ENCODE results near the gene GPR34. TPM values are rescaled to one million over a fixed set of nuclear protein-coding genes. Genes with fewer than 3 reads are reported as not detected.
A peak's percentile ranks its signal among the peaks of the same experiment; 100 is the strongest.
"Not testable (repeated sequence)": the region's sequence is repeated elsewhere in the genome, so short reads cannot be mapped to it uniquely, and the experiment has no call there.

GPR34 gene
- total RNA-seq, 2 experiments from 2014 or later, result 0.24 to 0.36 TPM

DNA sequence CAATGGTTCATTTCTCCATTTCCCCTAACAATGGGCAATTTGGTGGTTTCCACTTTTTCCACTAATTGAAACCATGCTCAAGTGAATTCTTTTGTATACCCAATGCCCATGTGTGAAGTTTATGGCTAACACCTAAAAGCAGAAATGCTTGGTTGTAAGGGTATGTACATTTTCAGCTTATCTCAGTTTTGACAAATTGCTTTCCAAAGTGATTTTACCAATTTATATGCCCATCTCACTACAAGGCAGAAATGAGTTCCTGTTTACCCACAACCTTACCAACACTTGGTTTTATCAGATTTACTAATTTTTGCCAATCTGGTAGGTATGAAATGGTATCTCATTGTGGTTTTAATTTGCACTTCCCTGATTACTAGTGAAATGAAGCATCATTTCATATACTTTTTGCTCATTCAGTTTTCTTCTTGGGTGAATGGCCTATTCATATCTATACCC, 14.8 kb downstream of the GPR34 start:
- Mint-ChIP-seq H3K27me3 (no peaks in the 10 kb centered on the region), H3K27ac (no peak overlapping the region), H3K36me3 (no peaks in the 10 kb centered on the region), H3K4me1 (ENCODE audit: low read depth) (peaks cover 40% of the 10 kb centered on the region), H3K9me3 (no peaks in the 10 kb centered on the region), H3K4me3 (no peak overlapping the region)
- DNase-seq, result no peak
- ChIA-PET POLR2A (no interaction called here), CTCF (no interaction called here)
- intact Hi-C loops (cut with micrococcal nuclease), result loop anchor here (2.0 to 5.0 kb wide), 2 partner anchors 19 to 36 kb away; no protein-coding TSS in a partner anchor

DNA sequence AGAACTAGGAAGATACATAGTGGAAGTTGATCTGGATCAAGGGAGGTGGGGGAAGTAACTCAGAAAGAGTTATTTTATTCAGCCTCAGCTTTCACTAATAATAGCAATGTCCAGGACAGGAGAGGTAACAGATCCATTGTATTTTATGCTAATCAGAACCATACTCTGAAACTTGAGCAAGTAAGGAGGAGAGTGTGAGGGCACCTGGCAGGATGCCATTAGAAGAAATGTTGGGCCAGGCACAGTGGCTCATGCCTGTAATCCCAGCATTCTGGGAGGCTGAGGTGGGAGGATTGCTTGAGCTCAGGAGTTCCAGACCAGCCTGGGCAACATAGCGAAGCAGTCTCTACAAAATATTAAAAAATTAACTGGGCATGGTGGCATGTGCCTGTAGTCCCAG, 16.3 kb downstream of the GPR34 start:
- Mint-ChIP-seq H3K9me3 (no peaks in the 10 kb centered on the region), H3K27ac (no peak overlapping the region), H3K4me3 (no peak overlapping the region), H3K4me1 (ENCODE audit: low read depth) (peaks cover 45% of the 10 kb centered on the region), H3K27me3 (no peaks in the 10 kb centered on the region), H3K36me3 (no peaks in the 10 kb centered on the region)
- ChIA-PET POLR2A (no interaction called here), CTCF (no interaction called here)
- DNase-seq, result no peak
- intact Hi-C loops (cut with micrococcal nuclease), result no loop called here

DNA sequence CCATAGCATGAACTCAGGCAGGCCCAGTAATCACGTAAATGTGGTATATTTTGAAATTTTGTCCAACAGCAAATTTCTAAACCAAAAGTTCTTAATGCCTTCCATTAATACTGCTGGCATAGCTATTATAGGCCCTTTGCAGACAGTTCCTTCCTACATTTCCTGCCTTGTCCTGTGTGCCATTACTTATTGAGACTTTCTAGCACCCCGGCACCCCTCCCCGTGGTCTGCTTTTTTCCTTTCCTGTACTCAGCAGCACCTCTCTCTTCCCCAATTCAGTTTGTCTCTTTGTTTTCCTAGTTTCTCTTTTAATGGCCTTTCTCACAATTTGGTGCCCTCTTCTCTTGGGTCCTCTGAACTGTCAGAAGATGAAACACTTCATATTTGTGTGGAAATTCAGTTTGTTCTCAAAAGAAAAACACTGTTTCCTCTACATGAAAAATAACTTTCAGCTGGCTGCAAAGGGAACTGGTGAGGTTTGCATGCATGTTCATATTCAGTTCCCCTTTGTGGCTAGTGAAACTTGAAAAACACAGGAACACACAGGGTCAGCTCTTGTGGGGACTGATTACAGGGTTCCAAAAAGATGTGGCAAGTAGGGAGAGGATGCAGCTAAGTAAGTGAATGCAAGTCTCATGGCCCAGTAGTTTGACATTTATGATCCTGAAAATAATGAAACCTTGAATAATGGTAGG, 17.1 kb downstream of the GPR34 start:
- DNase-seq, result no peak
- H3K4me3 Mint-ChIP-seq, result no peak overlapping the region
- no peaks in the 10 kb centered on the region for H3K9me3 Mint-ChIP-seq
- no peaks in the 10 kb centered on the region for H3K36me3 Mint-ChIP-seq
- intact Hi-C loops (cut with micrococcal nuclease), result no loop called here
- CTCF ChIA-PET, result interaction anchor here (0.7 kb wide), 1 partner anchor 59 kb away, joined by 3 read pairs; no protein-coding TSS in a partner anchor
- POLR2A ChIA-PET, result no interaction called here
- no peak overlapping the region for H3K27ac Mint-ChIP-seq
- no peaks in the 10 kb centered on the region for H3K27me3 Mint-ChIP-seq
- peaks cover 49% of the 10 kb centered on the region for H3K4me1 Mint-ChIP-seq (ENCODE audit: low read depth)

DNA sequence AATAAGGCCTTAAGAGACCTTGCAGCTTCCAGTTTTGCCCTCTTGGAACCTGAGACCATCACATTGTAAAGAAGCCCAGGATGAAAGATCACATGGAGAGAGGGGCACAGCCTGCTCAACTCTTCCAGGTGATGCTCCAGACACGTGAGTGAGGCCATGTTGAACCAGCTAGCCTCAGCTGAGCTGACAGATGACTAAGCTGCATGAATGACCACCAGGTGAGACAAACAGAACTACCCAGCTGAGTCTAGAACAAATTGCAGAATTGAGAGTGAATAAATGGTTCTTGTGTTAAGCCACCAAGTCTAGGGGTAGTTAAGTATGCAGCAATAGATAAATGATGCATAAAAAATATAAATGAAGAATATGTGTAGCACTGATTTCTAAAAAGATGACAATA, 18.4 kb downstream of the GPR34 start:
- Mint-ChIP-seq H3K36me3 (no peaks in the 10 kb centered on the region), H3K4me3 (no peak overlapping the region), H3K4me1 (ENCODE audit: low read depth) (peaks cover 57% of the 10 kb centered on the region), H3K27ac (no peak overlapping the region), H3K27me3 (no peaks in the 10 kb centered on the region), H3K9me3 (no peaks in the 10 kb centered on the region)
- DNase-seq, result no peak
- ChIA-PET CTCF (interaction anchor here (1.6 kb wide), 1 partner anchor 53 kb away, joined by 3 read pairs; no protein-coding TSS in a partner anchor), POLR2A (no interaction called here)
- intact Hi-C loops (cut with micrococcal nuclease), result no loop called here

DNA sequence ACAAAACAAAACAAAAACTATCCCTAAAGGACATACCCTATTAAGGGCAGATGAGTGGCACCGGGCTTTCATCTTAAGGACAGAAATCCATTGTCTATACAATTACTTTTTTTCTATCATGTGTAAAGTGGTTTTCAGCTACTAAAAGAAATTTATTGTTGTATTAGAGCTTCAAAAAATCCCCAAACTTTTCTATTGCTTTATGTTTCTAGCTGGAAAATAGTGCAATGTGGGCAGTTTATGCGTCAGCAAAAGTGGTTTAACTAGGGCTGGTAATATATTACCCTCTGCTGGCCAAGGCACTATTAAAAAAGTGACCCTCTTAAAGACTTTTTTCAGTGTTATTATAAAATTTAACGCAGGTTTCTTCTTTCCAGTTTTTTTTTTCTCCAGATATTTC, 19.7 kb downstream of the GPR34 start:
- no peak overlapping the region for H3K27ac Mint-ChIP-seq
- H3K36me3 Mint-ChIP-seq, result no peaks in the 10 kb centered on the region
- no peaks in the 10 kb centered on the region for H3K27me3 Mint-ChIP-seq
- no peaks in the 10 kb centered on the region for H3K9me3 Mint-ChIP-seq
- intact Hi-C loops (cut with micrococcal nuclease), result no loop called here
- no peak for DNase-seq
- peaks cover 49% of the 10 kb centered on the region for H3K4me1 Mint-ChIP-seq (ENCODE audit: low read depth)
- ChIA-PET CTCF (interaction anchor here (0.7 to 1.6 kb wide), 3 partner anchors 10 to 51 kb away, joined by 3 read pairs; no protein-coding TSS in a partner anchor), POLR2A (no interaction called here)
- H3K4me3 Mint-ChIP-seq, result no peak overlapping the region

DNA sequence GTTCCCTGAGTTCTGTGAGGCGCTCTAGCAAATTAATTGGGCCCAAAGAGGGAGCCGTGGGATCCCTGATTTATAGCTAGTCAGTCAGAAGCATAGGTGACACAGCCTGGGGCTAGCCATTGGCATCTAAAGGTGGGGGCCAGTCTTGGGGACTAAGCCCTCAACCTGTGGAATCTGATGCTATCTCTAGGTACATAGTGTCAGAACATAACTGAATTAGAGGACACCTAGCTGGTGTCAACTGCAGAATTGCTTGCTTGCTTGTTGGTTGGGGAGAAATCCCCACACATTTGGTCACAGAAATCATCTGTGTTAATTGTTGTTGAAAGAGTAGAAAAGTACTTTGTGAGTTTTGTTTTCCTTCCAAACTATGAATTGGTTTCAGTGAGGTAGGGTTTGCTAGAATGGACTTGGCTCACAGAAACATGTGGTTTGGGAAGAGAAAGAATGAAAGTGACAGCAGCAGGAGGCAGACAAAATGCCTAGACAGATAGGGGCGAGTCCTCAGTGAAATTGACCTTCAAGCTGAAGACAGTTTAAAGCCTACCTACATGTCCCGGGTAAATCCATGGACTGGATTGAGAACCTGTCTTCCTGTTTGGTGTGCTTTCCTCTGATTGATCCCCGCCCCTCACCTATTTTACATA, 22.4 kb downstream of the GPR34 start:
- Mint-ChIP-seq H3K27ac (no peak overlapping the region), H3K4me1 (ENCODE audit: low read depth) (peaks cover 34% of the 10 kb centered on the region), H3K27me3 (no peaks in the 10 kb centered on the region), H3K36me3 (peaks cover 4% of the 10 kb centered on the region), H3K4me3 (no peak overlapping the region), H3K9me3 (no peaks in the 10 kb centered on the region)
- ChIA-PET POLR2A (interaction anchor here (0.6 kb wide), 1 partner anchor 377 kb away, joined by 3 read pairs; the partner anchor contains the start of gene DDX3X), CTCF (no interaction called here)
- peak; percentile 14 for DNase-seq
- intact Hi-C loops (cut with micrococcal nuclease), result loop anchor here (1.0 kb wide), 1 partner anchor 23 kb away; no protein-coding TSS in a partner anchor

DNA sequence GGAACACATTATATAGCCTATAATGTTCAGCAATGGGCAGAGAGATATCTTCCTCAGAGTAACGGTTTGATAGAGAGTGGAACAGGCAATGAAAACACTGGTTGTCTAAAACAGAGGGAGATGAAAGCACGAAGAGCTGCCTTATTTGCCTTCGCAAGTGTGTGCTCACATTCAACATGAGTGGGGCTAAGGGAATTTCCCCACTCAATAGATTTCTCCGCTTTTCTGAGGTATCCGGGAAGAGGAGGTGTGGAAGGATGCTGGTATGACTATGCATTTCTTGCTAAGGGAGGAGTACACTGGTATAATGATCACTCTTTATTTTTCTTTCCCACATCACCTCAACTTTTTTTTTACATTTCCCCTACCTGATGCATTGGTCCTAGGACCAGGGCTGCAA, 27.4 kb downstream of the GPR34 start:
- ChIA-PET CTCF (no interaction called here), POLR2A (interaction anchor here (1.0 kb wide), 1 partner anchor 26 kb away, joined by 3 read pairs; no protein-coding TSS in a partner anchor)
- Mint-ChIP-seq H3K4me1 (ENCODE audit: low read depth) (peaks cover 34% of the 10 kb centered on the region), H3K27me3 (no peaks in the 10 kb centered on the region), H3K27ac (no peak overlapping the region), H3K36me3 (peaks cover 28% of the 10 kb centered on the region), H3K9me3 (peaks cover 28% of the 10 kb centered on the region), H3K4me3 (no peak overlapping the region)
- intact Hi-C loops (cut with micrococcal nuclease), result no loop called here
- peak; percentile 26 for DNase-seq

DNA sequence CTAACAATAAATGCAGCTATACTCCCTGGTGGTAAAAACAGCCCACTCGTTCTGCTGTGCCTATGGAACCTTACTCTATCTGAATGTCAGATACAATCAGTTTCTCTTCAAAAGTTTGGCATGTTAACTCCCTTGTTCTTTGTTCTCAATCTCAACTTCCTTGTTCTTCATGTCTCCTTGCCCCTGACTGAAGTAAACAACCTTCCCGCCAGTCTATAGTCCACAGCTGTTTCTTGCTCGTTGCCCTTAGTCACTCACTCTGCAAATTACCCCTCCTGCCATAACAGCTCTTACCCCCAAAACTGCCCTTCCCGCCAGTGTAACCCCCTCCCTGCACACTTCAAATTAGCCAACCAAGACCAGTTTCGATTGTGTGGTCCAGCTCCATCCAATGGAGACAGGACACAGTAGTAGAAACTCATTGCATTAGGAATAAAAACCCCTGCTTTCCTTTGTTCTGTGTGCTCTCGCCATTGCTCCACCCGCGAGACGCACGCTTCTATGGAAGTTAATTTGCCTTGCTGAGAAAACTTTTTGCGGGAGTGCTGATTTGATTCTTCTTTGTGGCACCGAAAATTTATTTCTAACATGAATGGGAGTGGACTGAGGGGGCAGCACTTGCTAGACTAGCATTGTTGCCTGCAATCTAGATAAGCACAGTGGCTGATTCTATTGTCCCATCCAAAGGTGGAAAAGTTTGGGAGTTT, 28.1 kb downstream of the GPR34 start:
- DNase-seq, result no peak
- no peaks in the 10 kb centered on the region for H3K27me3 Mint-ChIP-seq
- peaks cover 28% of the 10 kb centered on the region for H3K9me3 Mint-ChIP-seq
- peaks cover 36% of the 10 kb centered on the region for H3K4me1 Mint-ChIP-seq (ENCODE audit: low read depth)
- H3K27ac Mint-ChIP-seq, result peak overlapping the region; percentile 34
- ChIA-PET CTCF (no interaction called here), POLR2A (interaction anchor here (1.0 kb wide), 1 partner anchor 25 kb away, joined by 3 read pairs; no protein-coding TSS in a partner anchor)
- intact Hi-C loops (cut with micrococcal nuclease), result no loop called here
- no peak overlapping the region for H3K4me3 Mint-ChIP-seq
- H3K36me3 Mint-ChIP-seq, result peaks cover 28% of the 10 kb centered on the region

DNA sequence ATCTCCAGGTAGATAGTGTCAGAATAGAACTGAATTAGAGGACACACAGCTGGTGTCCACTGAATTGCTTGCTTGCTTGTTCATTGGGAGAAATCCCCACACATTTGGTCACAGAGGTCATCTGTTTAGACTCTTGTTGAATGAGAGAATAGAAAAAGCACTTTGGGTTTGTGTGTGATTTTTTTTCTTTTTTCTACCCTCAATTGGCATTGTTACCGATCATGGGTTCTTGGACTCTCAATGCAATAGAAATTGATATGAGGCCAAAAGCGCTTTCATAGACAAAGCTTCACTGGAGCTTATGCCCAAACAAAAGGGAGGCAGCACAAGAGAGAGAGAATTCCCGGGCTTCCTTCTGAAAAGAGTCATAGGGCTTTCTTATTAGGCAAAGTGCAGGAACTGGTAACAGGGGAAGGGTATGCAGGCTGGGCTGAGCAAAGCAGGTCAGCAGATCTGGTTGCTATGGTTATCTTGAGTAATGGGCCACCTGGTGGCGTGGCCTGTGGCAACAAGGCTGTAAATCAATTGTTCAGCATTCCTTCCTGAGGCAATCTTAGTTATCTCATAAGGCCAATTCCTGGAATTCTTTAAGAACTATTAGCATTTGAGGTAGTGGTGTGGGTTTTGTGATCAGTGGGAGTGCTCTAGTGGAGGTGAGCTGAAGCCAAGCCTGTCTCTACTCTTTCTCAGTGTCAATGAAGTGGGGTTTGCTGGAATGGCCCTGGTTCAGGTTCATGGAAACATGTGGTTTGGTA, 29.9 kb downstream of the GPR34 start:
- H3K36me3 Mint-ChIP-seq, result peaks cover 34% of the 10 kb centered on the region
- POLR2A ChIA-PET, result no interaction called here

DNA sequence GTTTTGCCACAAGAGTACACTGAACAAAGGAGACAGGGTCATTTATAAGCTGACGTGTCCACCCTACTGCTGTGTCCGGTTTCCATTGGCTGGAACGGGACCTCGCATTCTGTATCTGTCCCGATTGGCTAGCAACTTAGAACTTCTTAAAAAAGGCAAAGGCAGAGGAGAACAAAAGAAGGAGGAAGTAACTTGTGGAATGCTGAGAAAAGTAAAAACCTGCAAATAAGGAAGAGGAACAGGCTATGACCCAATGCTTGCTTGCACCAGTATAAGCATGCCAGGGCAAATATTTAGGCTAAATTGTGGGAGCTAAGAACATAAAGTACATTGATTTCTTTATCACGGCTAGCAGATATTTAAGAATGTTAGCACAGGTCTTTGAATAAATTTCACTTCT, 30.8 kb downstream of the GPR34 start:
- intact Hi-C loops (cut with micrococcal nuclease), result loop anchor here (1.0 to 5.0 kb wide), 3 partner anchors 15 to 52 kb away; partner anchors contain the start of gene GPR34
- CTCF ChIA-PET, result interaction anchor here (0.8 kb wide), 1 partner anchor 161 kb away, joined by 4 read pairs; no protein-coding TSS in a partner anchor

More for the DNA sequence above, 29.9 kb downstream of the GPR34 start:
- no peak for DNase-seq
- H3K27me3 Mint-ChIP-seq, result no peaks in the 10 kb centered on the region
- H3K27ac Mint-ChIP-seq, result no peak overlapping the region
- intact Hi-C loops (cut with micrococcal nuclease), result no loop called here
- H3K4me3 Mint-ChIP-seq, result no peak overlapping the region
- H3K4me1 Mint-ChIP-seq (ENCODE audit: low read depth), result peaks cover 54% of the 10 kb centered on the region
- H3K9me3 Mint-ChIP-seq, result peaks cover 28% of the 10 kb centered on the region
- CTCF ChIA-PET, result interaction anchor here (0.9 kb wide), 1 partner anchor 10 kb away, joined by 3 read pairs; no protein-coding TSS in a partner anchor

DNA sequence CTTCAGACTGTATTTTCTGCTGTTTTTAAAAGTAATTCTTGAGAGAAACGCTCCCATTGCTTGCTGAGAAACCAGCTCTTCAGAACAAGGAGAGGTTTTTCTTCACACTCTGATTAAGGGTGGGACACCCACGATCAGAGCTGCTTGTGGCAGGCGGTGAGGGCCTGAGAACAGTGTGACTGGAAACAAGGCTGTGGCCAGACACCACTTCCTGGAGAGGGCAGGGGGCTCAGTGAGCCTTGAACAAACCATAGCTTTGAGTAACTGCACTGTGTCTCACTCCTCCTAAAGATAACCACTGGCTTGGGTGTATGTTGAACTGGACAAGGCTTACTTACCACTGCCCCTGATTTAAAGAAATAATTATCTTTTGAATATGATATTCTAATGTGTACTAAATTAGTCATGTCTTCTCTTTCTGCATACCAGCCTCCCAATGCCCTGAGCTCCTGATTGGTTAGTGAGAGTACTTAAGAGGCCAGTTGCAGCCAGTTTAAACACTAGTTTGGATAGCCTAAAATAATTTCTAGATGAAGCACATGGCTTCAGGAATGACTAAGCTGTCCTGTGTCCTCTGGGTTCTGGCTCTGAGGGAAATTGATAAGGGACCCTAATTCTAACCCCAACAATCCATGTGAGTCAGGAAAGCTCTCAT, 31.5 kb downstream of the GPR34 start:
- H3K4me3 Mint-ChIP-seq, result no peak overlapping the region
- peaks cover 28% of the 10 kb centered on the region for H3K9me3 Mint-ChIP-seq
- ChIA-PET CTCF (interaction anchor here (0.8 kb wide), 1 partner anchor 161 kb away, joined by 4 read pairs; no protein-coding TSS in a partner anchor), POLR2A (interaction anchor here (0.6 kb wide), 1 partner anchor 56 kb away, joined by 3 read pairs; no protein-coding TSS in a partner anchor)
- H3K27me3 Mint-ChIP-seq, result no peaks in the 10 kb centered on the region
- H3K4me1 Mint-ChIP-seq (ENCODE audit: low read depth), result peaks cover 59% of the 10 kb centered on the region
- H3K27ac Mint-ChIP-seq, result peak overlapping the region; percentile 30
- intact Hi-C loops (cut with micrococcal nuclease), result loop anchor here (1.0 to 5.0 kb wide), 3 partner anchors 14 to 53 kb away; partner anchors contain the start of gene GPR34
- H3K36me3 Mint-ChIP-seq, result peaks cover 34% of the 10 kb centered on the region
- peak; percentile 72 for DNase-seq

More for the DNA sequence above, 30.8 kb downstream of the GPR34 start:
- peaks cover 28% of the 10 kb centered on the region for H3K9me3 Mint-ChIP-seq
- peaks cover 58% of the 10 kb centered on the region for H3K4me1 Mint-ChIP-seq (ENCODE audit: low read depth)
- peak overlapping the region; percentile 3 for H3K27ac Mint-ChIP-seq
- peaks cover 34% of the 10 kb centered on the region for H3K36me3 Mint-ChIP-seq
- H3K27me3 Mint-ChIP-seq, POLR2A ChIA-PET, DNase-seq, H3K4me3 Mint-ChIP-seq: not testable (repeated sequence)

Data from activated CD4-positive, alpha-beta memory T cell treated with anti-CD3 and anti-CD28 coated beads for 36 hours (primary cell).